Measurements from ENCODE around the gene SLC2A4RG.
A peak's percentile ranks its signal among the peaks of the same experiment; 100 is the strongest.

SLC2A4RG gene

GRCh38 chr20:63700199-63701050 is 39.2 kb upstream of the SLC2A4RG start:
- H3K4me3 ChIP-seq (ENCODE audit: severe bottlenecking): no peak overlapping the region
- H3K36me3 ChIP-seq (ENCODE audit: low read depth): peaks cover 47% of the 10 kb centered on the region
- no peaks in the 10 kb centered on the region for H3K9me3 ChIP-seq (ENCODE audit: severe bottlenecking)
- no peaks in the 10 kb centered on the region for H3K27me3 ChIP-seq (ENCODE audit: insufficient read depth, poor library complexity, severe bottlenecking)
- H3K27ac ChIP-seq (ENCODE audit: poor library complexity, severe bottlenecking): peak overlapping the region; percentile 96
- peaks cover 32% of the 10 kb centered on the region for H3K4me1 ChIP-seq (ENCODE audit: insufficient read depth, poor library complexity, severe bottlenecking)
- DNase-seq (ENCODE audit: low spot score): peak; percentile 88
- no peak for ATAC-seq (ENCODE audit: low read depth)
- no peak for TF ChIP-seq CTCF (IDR thresholded peaks at IDR 0.05; ENCODE audit: poor library complexity, severe bottlenecking)

DNA sequence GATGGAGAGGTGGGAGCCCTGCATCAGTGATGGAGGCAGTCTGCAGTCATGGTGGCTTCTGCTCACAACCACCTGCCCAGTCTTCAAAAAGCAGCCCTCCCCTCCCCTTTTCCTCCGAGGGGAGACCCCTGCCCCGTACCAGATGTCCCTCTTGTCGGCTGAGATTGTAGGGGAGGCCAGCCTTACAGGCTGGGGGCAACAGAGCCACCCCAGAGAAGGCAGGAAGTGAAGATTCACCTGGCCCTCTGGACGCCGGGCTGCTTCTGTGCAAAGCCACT is 38.6 kb upstream of the SLC2A4RG start:
- H3K4me1 ChIP-seq (ENCODE audit: insufficient read depth, poor library complexity, severe bottlenecking): peaks cover 29% of the 10 kb centered on the region
- H3K4me3 ChIP-seq (ENCODE audit: severe bottlenecking): no peak overlapping the region
- DNase-seq (ENCODE audit: low spot score) (no peak), ATAC-seq (ENCODE audit: low read depth) (no peak)
- peaks cover 49% of the 10 kb centered on the region for H3K36me3 ChIP-seq (ENCODE audit: low read depth)
- H3K27me3 ChIP-seq (ENCODE audit: insufficient read depth, poor library complexity, severe bottlenecking): no peaks in the 10 kb centered on the region
- no peaks in the 10 kb centered on the region for H3K9me3 ChIP-seq (ENCODE audit: severe bottlenecking)
- TF ChIP-seq CTCF (IDR thresholded peaks at IDR 0.05; ENCODE audit: poor library complexity, severe bottlenecking): no peak
- H3K27ac ChIP-seq (ENCODE audit: poor library complexity, severe bottlenecking): peak overlapping the region; percentile 96

- no peak overlapping the region for H3K4me3 ChIP-seq (ENCODE audit: severe bottlenecking)
- TF ChIP-seq CTCF (IDR thresholded peaks at IDR 0.05; ENCODE audit: poor library complexity, severe bottlenecking): no peak
- DNase-seq (ENCODE audit: low spot score) (peak; percentile 88), ATAC-seq (ENCODE audit: low read depth) (no peak)
- H3K36me3 ChIP-seq (ENCODE audit: low read depth): peaks cover 52% of the 10 kb centered on the region
- H3K9me3 ChIP-seq (ENCODE audit: severe bottlenecking): no peaks in the 10 kb centered on the region
- H3K27me3 ChIP-seq (ENCODE audit: insufficient read depth, poor library complexity, severe bottlenecking): no peaks in the 10 kb centered on the region
- H3K27ac ChIP-seq (ENCODE audit: poor library complexity, severe bottlenecking): peak overlapping the region; percentile 96
- peaks cover 31% of the 10 kb centered on the region for H3K4me1 ChIP-seq (ENCODE audit: insufficient read depth, poor library complexity, severe bottlenecking)
Measured at GRCh38 chr20:63701329-63702035, 38.1 kb upstream of the SLC2A4RG start.

DNA sequence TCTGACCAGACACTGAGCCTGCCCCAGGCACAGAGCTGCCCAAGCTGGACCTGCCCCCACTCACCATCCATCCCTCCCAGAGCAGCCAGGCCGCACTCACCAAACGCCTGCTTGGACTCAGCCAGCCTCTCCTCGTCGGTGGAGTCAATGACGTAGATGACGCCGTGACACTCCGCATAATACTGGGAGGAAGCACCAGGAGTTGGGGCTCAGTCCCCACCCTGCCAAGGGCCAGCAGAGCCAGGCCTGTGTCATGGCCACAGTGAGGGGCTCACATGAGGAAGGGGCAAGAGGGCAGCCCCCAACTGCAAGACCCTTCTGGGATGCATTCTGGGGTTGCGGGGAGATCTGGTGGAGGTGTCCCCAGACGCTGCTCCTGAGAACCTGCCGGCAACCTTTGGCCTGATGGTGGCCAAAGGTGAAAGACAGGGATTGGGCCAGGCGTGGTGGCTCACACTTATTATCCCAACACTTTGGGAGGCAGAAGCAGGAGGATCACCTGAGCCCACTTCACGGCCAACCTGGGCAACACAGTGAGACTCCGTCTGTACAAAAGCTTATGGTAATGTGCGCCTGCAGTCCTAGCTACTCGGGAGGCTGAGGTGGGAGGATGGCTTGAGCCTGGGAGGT is 37.4 kb upstream of the SLC2A4RG start:
- Histone ChIP-seq H3K9me3 (ENCODE audit: severe bottlenecking) (no peaks in the 10 kb centered on the region), H3K4me1 (ENCODE audit: insufficient read depth, poor library complexity, severe bottlenecking) (peaks cover 33% of the 10 kb centered on the region), H3K27me3 (ENCODE audit: insufficient read depth, poor library complexity, severe bottlenecking) (no peaks in the 10 kb centered on the region), H3K4me3 (ENCODE audit: severe bottlenecking) (no peak overlapping the region), H3K27ac (ENCODE audit: poor library complexity, severe bottlenecking) (peak overlapping the region; percentile 96), H3K36me3 (ENCODE audit: low read depth) (peaks cover 55% of the 10 kb centered on the region)
- no peak for ATAC-seq (ENCODE audit: low read depth)
- DNase-seq (ENCODE audit: low spot score): peak; percentile 88
- TF ChIP-seq CTCF (IDR thresholded peaks at IDR 0.05; ENCODE audit: poor library complexity, severe bottlenecking): no peak

All from RWPE2 (cell line).